Measurements from ENCODE around the gene POLG. TPM values are rescaled to one million over a fixed set of nuclear protein-coding genes. Genes with fewer than 3 reads are reported as not detected.
A peak's percentile ranks its signal among the peaks of the same experiment; 100 is the strongest.

The POLG gene
- 49.4 TPM for total RNA-seq
- long read RNA-seq, full-length matches to known transcripts: 20 of 62 reads
- long read RNA-seq, partial matches to known transcripts: 30 of 62 reads
- long read RNA-seq, other reads (novel, unspliced or antisense): 12 of 62 reads

GRCh38 chr15:89334510-89335297, at the start of gene POLG:
POLG (minus strand) TSS chr15:89334824; CDS start chr15:89333754, 1,070 bp downstream.
- intact Hi-C loops (cut with DNase I): no loop called here
- DNase-seq (ENCODE audit: low spot score): peak; percentile 99

GRCh38 chr15:89384176-89384604, 49.6 kb upstream of the POLG start:
- DNase-seq (ENCODE audit: low spot score): no peak
- intact Hi-C loops (cut with DNase I): no loop called here

DNA sequence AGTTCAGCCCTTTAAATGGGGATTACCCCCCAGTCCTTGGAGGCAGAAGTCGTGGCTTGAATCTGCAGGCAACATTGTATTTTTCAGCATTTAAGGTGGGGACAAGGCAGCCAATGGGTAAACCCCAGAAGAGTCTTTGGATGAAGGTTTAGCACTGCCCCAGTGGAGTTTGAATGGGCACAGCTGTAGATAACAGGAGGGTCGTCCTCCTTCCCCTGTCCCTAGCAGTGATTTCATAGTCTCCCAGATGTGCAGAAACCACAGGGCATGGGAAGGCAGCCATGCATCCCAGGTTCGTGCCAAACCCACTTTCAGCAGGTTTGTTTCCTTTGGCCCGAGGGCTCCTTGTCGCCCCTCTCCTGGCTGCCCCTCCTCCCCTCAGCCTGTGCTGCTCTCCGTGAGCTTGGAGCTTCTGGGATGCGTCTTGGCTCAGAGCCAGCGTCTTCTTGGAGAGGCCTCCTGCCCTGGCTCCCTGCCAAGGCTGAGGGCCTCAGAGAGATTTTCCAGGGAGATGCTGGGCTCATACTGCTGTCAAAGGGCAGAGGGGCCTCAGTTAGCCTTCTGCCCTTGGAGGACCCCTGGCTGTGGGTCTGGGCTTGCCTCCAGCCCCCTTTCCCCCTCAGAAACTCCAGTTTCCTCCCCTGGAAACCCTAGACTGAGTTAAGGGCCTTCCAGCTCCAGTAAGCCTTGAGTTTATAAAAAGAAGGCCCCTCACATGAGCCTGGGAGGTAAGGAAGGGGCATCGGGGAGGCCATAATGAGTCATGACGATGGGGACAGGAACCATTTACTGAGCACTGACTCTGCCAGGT, 48.9 kb upstream of the POLG start:
- DNase-seq (ENCODE audit: low spot score): no peak
- intact Hi-C loops (cut with DNase I): no loop called here

- intact Hi-C loops (cut with DNase I): no loop called here
- DNase-seq (ENCODE audit: low spot score): no peak
Measured at GRCh38 chr15:89381888-89382686, 47.5 kb upstream of the POLG start.

DNA sequence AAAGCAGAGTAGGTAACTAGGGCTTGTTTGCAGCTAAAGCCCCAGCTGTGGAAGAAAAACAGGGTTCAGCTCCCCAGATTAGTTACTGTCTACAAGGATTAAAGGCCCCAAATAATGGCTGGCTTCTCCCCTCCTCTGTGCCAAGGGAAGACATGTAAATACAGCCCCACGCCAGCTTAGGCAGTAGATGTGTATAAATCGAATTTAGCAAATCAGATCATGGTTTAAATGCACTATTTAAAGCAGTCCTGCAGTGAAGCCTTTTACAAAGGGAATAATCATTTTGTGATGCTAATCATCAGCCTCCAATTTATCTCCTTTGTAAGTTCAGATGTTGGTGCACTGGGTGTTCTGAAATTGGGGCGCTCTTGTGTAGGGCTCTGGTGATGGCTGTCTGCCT, 46.7 kb upstream of the POLG start:
- DNase-seq (ENCODE audit: low spot score): no peak
- intact Hi-C loops (cut with DNase I): no loop called here

DNA sequence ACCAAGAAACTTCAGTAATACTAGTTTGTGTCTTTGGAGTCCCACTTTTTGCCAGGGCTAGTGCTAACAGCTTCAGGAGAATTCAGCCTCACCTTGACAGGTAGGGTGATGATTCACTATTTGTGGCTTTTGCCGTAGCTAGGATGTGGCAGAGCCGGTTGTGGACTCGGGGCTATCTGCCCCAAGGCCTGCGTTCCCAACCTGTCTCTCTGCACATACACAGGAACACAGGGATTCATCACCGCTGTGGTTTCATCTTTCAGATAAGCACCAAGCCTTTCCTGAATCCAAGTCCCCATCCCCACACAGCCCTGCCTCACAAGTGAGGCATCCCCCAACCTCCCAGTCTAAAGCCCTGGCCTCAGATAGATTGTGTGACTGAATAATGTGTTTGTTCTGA, 45.2 kb upstream of the POLG start:
- DNase-seq (ENCODE audit: low spot score): no peak
- intact Hi-C loops (cut with DNase I): no loop called here

GRCh38 chr15:89379251-89379695, 44.6 kb upstream of the POLG start:
- intact Hi-C loops (cut with DNase I): no loop called here
- DNase-seq (ENCODE audit: low spot score): no peak

- no peak for DNase-seq (ENCODE audit: low spot score)
- intact Hi-C loops (cut with DNase I): no loop called here
Measured at GRCh38 chr15:89378296-89379151, 43.9 kb upstream of the POLG start.

- intact Hi-C loops (cut with DNase I): no loop called here
- no peak for DNase-seq (ENCODE audit: low spot score)
Measured at GRCh38 chr15:89377842-89378295, 43.2 kb upstream of the POLG start.

DNA sequence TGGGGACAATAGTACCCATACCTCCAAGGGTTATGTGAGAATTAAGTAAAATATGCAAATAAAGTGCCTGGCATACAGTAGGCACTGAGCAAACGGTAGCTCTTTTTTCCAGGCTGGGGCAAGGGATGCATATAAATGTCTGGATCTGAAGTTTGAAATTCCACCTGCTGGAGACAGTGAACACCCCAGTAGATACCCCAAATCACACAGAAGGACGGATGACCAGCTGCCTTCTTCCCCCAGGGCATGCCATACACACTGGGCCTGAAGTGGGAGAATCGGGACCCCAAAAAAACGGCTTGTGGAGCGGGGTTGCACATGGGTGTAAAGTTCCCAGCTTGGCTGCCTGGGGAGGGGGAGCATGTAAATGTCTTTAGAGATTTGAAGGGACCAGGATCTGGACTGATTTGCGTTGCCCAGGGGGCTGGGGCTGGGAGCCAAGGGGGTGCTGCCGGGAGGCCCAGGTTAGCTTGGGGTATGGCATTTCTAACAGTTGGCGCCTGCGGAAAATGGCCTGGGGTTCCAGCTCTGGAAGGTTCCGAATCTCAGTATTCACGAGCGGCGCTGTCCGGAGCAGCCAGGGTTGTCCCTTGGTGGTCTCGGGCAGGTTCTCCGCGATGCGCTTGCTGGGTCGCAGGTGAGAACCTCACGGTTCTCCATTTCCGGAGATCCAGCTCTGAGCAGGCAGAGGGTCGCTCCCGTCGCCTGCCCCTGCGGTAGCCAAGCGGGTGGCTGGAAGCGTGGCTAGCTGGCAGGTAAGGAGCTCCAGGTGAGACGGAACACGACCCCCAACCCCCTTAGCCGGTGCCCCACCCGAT, 42.6 kb upstream of the POLG start:
- no peak for DNase-seq (ENCODE audit: low spot score)
- intact Hi-C loops (cut with DNase I): no loop called here

DNA sequence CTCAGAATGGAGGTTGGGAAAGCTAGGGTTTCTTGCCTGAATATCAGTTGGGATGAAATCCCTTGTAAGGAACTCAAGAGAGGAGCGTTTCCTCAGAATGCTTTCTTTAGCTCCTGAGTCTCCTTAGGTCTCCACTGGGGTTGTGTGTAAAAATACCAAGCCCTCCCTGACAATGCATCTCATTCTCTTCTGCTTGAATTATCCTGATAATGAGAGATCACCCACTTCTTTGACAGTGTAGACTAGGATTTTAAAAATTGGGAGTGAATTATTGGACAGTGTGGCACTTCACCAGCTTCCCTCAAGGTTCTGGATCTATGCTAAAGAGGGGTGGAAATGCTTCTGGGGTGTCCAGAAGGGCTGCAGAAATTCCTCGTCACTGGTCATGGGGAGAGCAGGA, 41.8 kb upstream of the POLG start:
- no peak for DNase-seq (ENCODE audit: low spot score)
- intact Hi-C loops (cut with DNase I): no loop called here

DNA sequence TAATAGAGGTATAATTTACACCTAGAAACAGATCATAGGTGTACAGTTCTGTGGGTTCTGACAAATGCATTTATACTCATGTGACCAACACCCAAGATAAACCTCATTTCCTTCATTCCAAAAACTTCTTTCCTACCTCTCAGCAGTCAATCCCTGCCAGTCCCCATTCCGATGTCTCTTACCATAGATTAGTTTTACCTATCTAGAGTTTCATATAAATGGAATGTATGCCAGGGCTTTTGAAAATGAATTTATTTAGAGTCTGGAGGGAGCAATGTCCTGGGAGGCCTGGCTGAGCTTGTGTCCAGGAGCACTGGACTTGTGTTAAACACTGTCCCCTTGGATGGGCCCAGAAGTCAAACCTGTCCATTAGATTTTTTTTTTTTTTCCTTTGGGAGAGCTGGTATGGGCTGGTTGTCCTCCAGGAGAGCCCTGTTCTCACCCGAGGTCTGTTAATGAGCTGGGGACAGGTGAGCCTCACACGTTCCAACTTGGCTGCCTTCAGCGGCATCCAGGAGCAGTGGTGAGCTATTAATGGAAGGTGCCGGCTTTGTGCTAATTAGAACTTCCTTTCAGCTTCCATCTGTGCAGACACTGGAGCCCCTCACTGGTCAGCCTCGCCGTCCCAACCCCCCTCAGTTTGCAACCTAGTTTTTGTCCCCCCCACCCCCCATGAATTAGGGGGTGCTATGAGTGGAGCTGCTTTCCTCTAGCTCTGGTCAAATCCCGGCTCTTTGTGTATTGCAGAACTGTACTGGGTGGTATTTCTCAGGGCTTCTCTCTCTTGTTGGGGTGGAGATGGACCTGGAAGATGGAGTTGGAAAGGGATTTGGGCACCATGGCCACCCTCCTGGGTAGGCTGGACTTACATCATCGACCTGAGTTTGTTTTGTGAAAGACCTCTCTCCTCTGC, 40.7 kb upstream of the POLG start:
- intact Hi-C loops (cut with DNase I): no loop called here
- no peak for DNase-seq (ENCODE audit: low spot score)

DNA sequence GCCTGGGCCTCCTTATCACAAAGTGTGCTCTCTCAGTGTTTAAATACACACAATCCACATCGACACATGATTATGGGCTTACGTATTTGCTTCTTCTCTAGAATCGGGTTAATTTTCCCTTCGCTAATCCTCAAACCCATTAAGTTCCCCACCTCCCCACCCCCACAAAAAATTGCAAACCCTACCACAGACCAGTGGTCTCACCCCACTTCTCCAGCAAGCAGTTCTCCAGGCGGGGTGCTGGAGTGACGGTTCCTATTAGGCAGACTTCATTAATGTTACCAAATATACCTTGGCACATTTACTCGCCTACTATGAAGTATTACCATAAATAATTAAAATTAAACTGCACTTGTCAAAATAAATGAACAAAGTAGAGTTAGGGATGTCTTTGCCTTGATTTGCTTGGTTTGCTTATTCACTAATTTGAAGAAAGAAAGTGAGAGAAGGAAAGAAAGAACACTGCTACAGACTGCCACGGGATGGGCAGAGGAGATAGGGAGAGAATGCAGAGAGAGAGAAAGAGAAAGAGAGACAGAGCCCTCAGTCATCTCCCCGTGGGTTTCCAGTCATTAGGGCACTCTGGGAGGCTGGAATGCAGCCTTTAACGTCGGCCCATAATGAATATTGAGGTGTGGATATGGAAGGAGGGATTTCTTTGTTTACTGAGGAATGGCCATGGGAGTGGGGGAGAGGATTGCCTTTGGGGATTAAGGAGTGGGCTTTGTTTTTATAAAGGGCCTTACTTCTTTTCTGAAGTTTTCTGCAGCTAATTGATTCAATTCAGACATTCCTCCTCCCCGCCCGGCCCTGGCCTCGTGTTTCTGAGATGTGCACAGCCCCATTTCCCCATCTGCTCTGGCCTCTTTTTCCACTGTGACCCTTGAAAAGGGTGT, 39.7 kb upstream of the POLG start:
- DNase-seq (ENCODE audit: low spot score): no peak
- intact Hi-C loops (cut with DNase I): no loop called here

GRCh38 chr15:89372069-89372935, 37.7 kb upstream of the POLG start:
- intact Hi-C loops (cut with DNase I): no loop called here
- DNase-seq (ENCODE audit: low spot score): no peak

Measured in cardiac septum (tissue), 1 donor.